T-helper 2 cell treated with Interferon-gamma antibody and Interleukin-4, amounts not matched to agents 5 μg/mL and 100 μg/mL, for 36 hours (primary cell): Measurements from ENCODE around the gene MTCL3.
"Not testable (repeated sequence)": the region's sequence is repeated elsewhere in the genome, so short reads cannot be mapped to it uniquely, and the experiment has no call there.

Source experiments
- DNase-seq: peaks from one replicate; pipeline ENCODE4 v3.0.0; 2021; ENCODE audit warnings: low spot score
- H3K27ac Mint-ChIP-seq: one replicate; pipeline ENCODE4 v1.8.0; 2021; ENCODE audit warnings: mild to moderate bottlenecking, mixed read lengths
- H3K27me3 Mint-ChIP-seq: one replicate; pipeline ENCODE4 v1.8.0; 2021; ENCODE audit warnings: low read depth, mixed read lengths
- H3K36me3 Mint-ChIP-seq: one replicate; pipeline ENCODE4 v1.8.0; 2021; ENCODE audit warnings: low read depth, mixed read lengths
- H3K4me1 Mint-ChIP-seq: one replicate; pipeline ENCODE4 v1.8.0; 2021; ENCODE audit warnings: low read depth, mixed read lengths
- H3K4me3 Mint-ChIP-seq: one replicate; pipeline ENCODE4 v1.8.0; 2022; ENCODE audit warnings: mild to moderate bottlenecking, moderate library complexity, mixed read lengths
- H3K9me3 Mint-ChIP-seq: one replicate; pipeline ENCODE4 v1.8.0; 2021; ENCODE audit warnings: mixed read lengths

MTCL3 gene

DNA sequence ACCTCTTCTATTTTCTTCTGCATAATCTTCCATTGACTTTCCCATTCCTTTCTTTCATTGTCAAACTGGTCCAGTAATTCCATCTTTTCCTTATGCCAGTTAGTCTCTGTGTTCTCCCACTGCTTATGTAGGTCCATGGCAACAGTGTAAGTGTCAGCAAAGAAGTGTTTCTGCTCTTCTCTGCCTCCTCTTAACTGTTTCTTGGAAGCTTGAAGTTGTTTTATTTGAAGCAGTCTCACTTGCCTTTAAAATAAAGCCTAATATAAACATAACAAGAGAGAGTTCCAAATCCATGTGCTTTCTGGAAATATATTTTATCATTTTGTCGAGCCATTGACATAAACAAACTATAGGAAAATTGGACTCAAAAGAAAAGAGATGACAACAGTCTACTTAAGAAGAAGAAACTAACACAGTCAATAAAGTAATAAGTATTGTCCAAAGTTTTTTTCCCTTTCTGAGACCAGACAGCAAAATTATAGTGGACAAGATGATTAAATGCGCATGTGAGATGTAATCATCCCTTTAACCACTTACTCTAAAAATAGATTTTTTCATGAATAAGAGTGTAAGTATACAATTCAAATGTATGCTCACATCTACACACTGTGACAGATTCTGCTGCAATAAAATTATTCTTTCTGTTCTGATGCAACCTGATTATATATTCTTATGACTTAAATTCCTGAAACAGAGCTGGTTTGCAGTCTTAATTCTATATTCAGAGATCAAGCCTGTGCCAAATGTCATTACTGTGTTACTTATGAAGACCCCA is 65.1 kb downstream of the MTCL3 start:
- Mint-ChIP-seq H3K27ac (no peak overlapping the region), H3K9me3 (no peaks in the 10 kb centered on the region), H3K4me1 (peaks cover 19% of the 10 kb centered on the region), H3K4me3 (no peak overlapping the region), H3K27me3 (peaks cover 2% of the 10 kb centered on the region), H3K36me3 (peaks cover 8% of the 10 kb centered on the region)
- no peak for DNase-seq

DNA sequence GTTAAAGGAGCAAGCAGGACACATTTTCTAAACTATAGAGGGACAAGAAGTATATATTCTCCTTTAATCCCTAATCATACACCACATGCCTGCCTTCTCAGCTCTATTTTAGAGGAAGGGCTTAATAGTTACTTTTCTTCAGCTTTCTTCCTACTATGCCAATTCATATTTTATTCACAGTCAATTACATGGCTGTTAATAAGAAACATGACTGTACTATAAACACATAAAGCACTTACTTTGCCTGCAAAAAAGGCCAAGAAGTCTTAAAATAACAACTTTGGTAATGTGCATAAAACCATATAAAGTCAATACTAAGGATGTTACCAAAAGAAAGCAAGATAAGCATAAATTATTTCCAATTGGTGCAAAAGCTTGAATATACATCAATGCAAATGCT is 66.3 kb downstream of the MTCL3 start:
- peaks cover 8% of the 10 kb centered on the region for H3K36me3 Mint-ChIP-seq
- no peaks in the 10 kb centered on the region for H3K9me3 Mint-ChIP-seq
- peaks cover 2% of the 10 kb centered on the region for H3K27me3 Mint-ChIP-seq
- H3K27ac Mint-ChIP-seq: no peak overlapping the region
- no peak overlapping the region for H3K4me3 Mint-ChIP-seq
- H3K4me1 Mint-ChIP-seq: peaks cover 15% of the 10 kb centered on the region
- no peak for DNase-seq

DNA sequence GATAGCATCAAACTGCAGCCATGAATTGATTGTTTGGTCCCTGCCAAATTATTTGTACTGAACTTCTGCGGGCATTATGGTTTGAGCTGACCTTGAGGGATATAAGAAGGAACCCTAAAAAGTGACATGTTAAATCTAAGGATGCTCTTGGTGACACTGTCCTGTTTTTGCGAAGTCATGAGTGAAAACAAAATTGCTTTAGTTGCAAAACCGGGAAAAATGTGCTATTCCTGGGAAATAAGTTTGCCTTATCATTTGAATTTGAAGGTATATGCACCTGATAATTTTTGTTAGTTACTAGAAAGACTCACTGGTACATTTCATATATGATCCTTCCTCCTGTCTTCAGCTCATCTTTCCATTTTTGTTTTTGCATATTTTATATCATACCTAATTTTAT is 67.7 kb downstream of the MTCL3 start:
- Mint-ChIP-seq H3K4me1 (peaks cover 11% of the 10 kb centered on the region), H3K27me3 (peaks cover 2% of the 10 kb centered on the region), H3K36me3 (peaks cover 13% of the 10 kb centered on the region), H3K9me3 (no peaks in the 10 kb centered on the region), H3K4me3 (no peak overlapping the region), H3K27ac (no peak overlapping the region)
- no peak for DNase-seq

DNA sequence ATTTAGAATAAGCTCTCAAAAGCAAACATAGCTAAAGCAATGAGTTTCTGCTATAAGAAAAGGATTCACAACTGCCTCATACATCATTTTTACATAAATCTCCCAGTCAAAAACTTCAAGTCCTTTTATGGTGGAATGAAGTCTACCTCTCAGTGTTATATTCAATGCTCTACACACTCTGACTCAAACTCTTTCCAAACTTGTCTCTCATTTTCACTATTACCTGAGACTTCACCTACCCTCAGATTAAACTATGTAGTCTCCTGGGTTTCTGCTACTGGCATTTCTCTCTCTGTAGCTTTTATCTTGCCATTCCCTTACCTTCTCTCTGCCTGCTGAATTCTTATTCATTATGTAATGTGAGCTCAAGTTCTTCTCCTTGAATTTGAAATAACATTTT is 71.4 kb downstream of the MTCL3 start:
- H3K36me3 Mint-ChIP-seq: peaks cover 22% of the 10 kb centered on the region
- no peak for DNase-seq
- peaks cover 2% of the 10 kb centered on the region for H3K27me3 Mint-ChIP-seq
- H3K27ac Mint-ChIP-seq: no peak overlapping the region
- H3K9me3 Mint-ChIP-seq: no peaks in the 10 kb centered on the region
- peaks cover 2% of the 10 kb centered on the region for H3K4me1 Mint-ChIP-seq
- H3K4me3 Mint-ChIP-seq: no peak overlapping the region

DNA sequence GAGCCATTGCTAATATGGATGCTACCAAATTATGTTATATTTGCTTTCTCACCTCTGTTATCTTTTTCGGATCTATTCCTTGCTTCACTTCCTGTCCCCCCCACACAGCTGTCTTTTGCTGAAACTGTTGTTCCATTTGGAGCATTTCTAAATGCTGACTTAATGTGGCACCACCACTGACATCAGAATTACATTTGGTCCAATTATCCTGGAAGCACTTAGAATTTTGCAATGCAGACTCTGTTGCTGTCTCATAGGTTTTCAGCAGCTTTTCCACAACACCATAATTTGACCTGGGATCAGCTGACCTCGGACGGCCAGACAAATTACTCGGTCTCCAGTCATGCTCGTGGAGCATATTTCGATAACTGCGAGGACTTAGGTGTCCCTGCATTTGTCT is 72.8 kb downstream of the MTCL3 start:
- Mint-ChIP-seq H3K4me1 (peaks cover 2% of the 10 kb centered on the region), H3K27ac (no peak overlapping the region), H3K36me3 (peaks cover 22% of the 10 kb centered on the region), H3K9me3 (no peaks in the 10 kb centered on the region), H3K4me3 (no peak overlapping the region), H3K27me3 (peaks cover 2% of the 10 kb centered on the region)
- no peak for DNase-seq

DNA sequence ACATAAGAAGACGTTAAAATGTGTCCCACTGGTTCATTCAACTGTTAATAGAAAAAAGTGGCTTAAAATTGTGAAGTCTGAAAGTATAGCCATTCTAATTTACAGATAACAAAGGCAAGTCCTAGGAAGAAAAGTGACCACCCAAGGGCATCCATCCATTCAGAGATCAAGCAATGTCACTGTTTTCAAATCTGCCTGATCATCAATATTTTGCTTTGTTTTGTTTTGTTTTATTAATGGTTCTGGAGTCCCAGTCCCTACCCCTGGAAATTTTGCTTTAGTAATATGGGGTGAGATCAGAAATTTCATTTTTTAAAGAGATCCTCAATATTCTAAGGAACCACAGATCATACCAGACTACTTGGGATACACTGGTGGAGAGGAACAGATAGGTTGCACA is 77.3 kb downstream of the MTCL3 start:
- Mint-ChIP-seq H3K27ac (no peak overlapping the region), H3K27me3 (peaks cover 2% of the 10 kb centered on the region), H3K9me3 (no peaks in the 10 kb centered on the region), H3K4me3 (no peak overlapping the region), H3K4me1 (peaks cover 2% of the 10 kb centered on the region), H3K36me3 (peaks cover 16% of the 10 kb centered on the region)
- no peak for DNase-seq

DNA sequence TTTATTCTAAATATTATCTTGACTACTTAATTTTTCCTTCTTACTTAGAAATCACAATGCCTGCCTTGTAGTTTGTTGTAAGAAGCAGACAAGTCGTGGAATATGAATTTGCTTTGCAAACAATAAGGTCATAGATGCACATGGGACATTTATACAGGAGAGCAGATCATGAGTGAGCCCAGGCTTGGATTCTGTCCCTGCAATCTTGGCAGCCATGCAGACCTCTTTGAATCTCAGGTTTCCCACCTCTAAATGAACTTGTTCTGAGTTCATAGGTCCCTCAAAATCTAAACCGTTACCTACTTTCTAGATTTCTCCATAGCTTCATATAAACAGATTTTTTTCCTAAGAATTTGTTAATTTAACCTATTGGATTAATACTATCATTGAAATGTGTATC is 79.4 kb downstream of the MTCL3 start:
- Mint-ChIP-seq H3K4me3 (no peak overlapping the region), H3K27me3 (peaks cover 6% of the 10 kb centered on the region), H3K9me3 (no peaks in the 10 kb centered on the region), H3K4me1 (no peaks in the 10 kb centered on the region), H3K36me3 (peaks cover 10% of the 10 kb centered on the region), H3K27ac (no peak overlapping the region)
- no peak for DNase-seq

DNA sequence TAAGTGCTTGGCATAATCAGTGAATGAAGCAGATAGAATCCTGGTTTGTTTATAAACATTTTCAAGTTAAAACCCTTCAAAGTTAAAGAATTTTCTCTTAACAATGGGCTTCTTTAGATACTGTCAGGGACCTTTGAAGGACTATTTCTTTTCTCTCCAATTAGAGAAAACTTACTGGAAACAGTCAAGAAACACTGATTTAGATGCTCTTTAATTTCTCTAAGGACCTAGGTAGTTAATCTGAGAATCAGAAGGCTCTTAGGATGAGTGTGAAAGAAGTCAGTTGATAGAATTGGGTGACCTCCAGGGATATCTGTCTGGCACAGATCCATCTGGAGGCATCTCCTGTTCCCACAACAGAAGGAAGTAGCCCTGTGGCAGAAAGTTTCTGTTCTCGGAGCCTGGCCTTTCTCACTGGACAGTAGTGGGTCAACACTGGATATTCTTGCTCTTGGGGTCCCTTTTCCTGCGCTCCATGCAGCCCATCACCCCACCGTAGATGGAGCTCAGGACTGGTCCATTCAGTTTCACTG is 82.5 kb downstream of the MTCL3 start:
- Mint-ChIP-seq H3K9me3 (no peaks in the 10 kb centered on the region), H3K4me3 (no peak overlapping the region), H3K27me3 (peaks cover 10% of the 10 kb centered on the region), H3K27ac (no peak overlapping the region), H3K4me1 (no peaks in the 10 kb centered on the region), H3K36me3 (peaks cover 4% of the 10 kb centered on the region)
- DNase-seq: no peak

DNA sequence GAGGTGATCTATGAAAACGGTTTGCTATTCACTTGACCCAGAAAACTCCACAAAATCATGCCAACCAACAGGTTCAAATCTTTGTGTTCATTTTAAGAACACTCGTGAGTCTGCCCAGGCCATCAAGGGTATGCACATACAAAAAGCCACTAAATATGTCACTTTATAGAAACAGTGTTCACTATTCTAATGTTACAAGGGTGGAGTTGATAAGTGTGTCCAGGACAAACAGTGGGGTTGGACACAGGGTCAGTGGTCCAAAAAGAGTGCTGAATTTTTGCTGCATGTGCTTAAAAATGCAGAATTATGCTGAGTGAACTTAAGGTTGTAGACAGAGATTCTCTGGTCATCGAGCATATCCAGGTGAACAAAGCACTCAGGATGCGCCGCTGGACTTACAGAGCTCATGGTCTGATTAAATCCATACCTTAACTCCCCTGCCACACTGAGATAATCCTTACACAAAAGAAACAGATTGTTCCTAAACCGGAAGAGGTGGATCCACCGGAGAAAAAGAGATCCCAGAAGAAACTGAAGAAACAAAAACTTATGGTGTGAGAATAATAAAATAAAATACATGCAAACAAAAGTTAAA is 83.4 kb downstream of the MTCL3 start:
- Mint-ChIP-seq H3K36me3 (peaks cover 2% of the 10 kb centered on the region), H3K27me3 (peaks cover 12% of the 10 kb centered on the region), H3K4me3 (no peak overlapping the region), H3K27ac (no peak overlapping the region), H3K4me1 (no peaks in the 10 kb centered on the region), H3K9me3 (no peaks in the 10 kb centered on the region)
- DNase-seq: no peak

DNA sequence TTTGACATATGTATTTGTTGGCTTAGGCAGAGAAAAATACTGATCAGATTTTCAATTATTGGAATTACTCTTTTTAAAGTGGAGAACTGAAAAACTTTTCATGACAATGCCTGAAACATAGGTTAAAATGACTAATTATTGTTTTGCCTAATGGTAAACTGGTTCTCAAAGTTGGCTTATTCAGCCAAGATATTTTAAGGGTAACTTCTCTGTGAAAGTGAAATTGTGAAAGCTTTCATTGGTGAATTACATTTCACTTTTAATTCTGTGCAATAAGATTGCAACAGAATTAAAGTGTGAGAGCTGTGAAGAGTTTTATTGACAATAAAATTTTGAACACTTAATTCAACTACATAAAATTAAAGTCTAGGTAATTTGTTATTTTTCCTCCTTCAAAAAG is 84.5 kb downstream of the MTCL3 start:
- Mint-ChIP-seq H3K27me3 (peaks cover 12% of the 10 kb centered on the region), H3K4me1 (no peaks in the 10 kb centered on the region), H3K9me3 (no peaks in the 10 kb centered on the region), H3K36me3 (no peaks in the 10 kb centered on the region), H3K4me3 (no peak overlapping the region), H3K27ac (no peak overlapping the region)
- no peak for DNase-seq

DNA sequence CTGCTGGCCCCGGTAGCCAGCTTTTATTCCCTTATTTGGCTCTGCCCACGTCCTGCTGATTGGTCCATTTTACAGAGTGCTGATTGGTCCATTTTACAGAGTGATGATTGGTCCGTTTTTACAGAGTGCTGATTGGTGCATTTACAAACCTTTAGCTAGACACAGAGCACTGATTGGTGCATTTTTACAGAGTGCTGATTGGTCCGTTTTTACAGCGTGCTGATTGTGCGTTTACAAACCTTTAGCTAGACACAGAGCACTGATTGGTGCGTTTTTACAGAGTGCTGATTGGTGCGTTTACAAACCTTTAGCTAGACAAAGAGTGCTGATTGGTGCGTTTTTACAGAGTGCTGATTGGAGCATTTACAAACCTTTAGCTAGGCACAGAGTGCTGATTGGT is 90.6 kb downstream of the MTCL3 start:
- DNase-seq, H3K27me3 Mint-ChIP-seq, H3K36me3 Mint-ChIP-seq, H3K27ac Mint-ChIP-seq, H3K4me3 Mint-ChIP-seq, H3K4me1 Mint-ChIP-seq: not testable (repeated sequence)
- peaks cover 13% of the 10 kb centered on the region for H3K9me3 Mint-ChIP-seq

DNA sequence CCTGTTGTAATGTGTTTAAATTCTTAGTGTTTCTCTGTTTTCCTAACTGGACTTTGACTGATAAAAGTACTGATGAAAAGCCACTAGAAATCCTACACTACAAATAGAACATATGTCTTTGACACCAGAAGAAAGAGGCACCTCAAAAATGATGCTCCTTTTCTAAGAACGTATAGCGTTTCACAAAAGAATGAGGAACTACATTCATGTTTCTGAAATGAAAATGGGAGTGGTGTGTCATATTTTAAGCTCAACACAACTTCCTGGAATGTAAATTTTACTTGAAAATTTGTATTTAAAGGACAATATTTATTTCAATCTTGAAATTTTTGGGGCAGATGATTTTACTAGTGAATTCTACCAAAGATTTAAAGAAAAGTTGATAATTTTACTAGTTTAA is 95.2 kb downstream of the MTCL3 start:
- no peak overlapping the region for H3K4me3 Mint-ChIP-seq
- H3K9me3 Mint-ChIP-seq: peaks cover 9% of the 10 kb centered on the region
- H3K36me3 Mint-ChIP-seq: no peaks in the 10 kb centered on the region

More for the DNA sequence above, 95.2 kb downstream of the MTCL3 start:
- no peak for DNase-seq
- no peak overlapping the region for H3K27ac Mint-ChIP-seq
- peaks cover 15% of the 10 kb centered on the region for H3K4me1 Mint-ChIP-seq
- no peaks in the 10 kb centered on the region for H3K27me3 Mint-ChIP-seq
